Stomach (tissue), 4 donors: ENCODE data around the gene EIPR1.

Experiments used
- POLR2A ChIP-seq, 4 donors: fragments of 450-650 bp; IDR thresholded peaks; one replicate each; pipeline ENCODE4 v1.6.1; 2016; ENCODE audit warnings: antibody characterized with exemption in 4 of 4, control low read depth in 2 of 4, mild to moderate bottlenecking in 1 of 4, moderate library complexity in 1 of 4
- TF ChIP-seq, protein P1 (sequence below), 7 experiments: fragments of 450-650 bp in 4 of 7; fragments of 200-600 bp in 3 of 7; sonication (generic) in 3 of 7; IDR thresholded peaks; one replicate each; pipeline ENCODE4 v1.5.1; 2016 to 2019; ENCODE audit warnings: antibody characterized with exemption in 7 of 7, control low read depth in 2 of 7, mild to moderate bottlenecking in 1 of 7

DNA sequence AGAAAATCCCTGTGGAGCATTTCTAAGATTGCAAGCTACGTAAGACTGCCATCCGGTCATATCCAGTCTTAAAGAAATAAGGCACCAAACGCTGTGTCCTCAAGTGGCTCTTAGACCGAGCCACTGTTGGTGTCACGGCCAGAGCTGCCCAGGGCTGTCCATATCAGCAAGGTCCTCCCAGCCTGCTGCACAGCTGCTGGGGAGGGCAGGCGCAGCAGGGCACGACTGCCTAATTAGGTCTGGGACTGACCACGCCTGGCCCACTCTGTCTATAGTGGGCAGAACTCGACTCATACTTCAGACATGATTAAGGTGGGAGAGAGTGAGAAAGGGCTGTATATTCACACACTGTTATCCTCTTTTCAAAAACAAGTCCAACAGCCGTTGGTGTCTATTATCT lies 39.3 kb downstream of the EIPR1 start:
- TF ChIP-seq, protein P1, sequence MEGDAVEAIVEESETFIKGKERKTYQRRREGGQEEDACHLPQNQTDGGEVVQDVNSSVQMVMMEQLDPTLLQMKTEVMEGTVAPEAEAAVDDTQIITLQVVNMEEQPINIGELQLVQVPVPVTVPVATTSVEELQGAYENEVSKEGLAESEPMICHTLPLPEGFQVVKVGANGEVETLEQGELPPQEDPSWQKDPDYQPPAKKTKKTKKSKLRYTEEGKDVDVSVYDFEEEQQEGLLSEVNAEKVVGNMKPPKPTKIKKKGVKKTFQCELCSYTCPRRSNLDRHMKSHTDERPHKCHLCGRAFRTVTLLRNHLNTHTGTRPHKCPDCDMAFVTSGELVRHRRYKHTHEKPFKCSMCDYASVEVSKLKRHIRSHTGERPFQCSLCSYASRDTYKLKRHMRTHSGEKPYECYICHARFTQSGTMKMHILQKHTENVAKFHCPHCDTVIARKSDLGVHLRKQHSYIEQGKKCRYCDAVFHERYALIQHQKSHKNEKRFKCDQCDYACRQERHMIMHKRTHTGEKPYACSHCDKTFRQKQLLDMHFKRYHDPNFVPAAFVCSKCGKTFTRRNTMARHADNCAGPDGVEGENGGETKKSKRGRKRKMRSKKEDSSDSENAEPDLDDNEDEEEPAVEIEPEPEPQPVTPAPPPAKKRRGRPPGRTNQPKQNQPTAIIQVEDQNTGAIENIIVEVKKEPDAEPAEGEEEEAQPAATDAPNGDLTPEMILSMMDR (IDR thresholded peaks at IDR 0.05) = no peak
- TF ChIP-seq POLR2A (IDR thresholded peaks at IDR 0.05) = no peak
